Measurements from ENCODE around the gene SLC25A21. TPM values are rescaled to one million over a fixed set of nuclear protein-coding genes. Genes with fewer than 3 reads are reported as not detected.

SLC25A21 gene
- total RNA-seq, 1 experiment from 2014 or later: 7.1 TPM

DNA sequence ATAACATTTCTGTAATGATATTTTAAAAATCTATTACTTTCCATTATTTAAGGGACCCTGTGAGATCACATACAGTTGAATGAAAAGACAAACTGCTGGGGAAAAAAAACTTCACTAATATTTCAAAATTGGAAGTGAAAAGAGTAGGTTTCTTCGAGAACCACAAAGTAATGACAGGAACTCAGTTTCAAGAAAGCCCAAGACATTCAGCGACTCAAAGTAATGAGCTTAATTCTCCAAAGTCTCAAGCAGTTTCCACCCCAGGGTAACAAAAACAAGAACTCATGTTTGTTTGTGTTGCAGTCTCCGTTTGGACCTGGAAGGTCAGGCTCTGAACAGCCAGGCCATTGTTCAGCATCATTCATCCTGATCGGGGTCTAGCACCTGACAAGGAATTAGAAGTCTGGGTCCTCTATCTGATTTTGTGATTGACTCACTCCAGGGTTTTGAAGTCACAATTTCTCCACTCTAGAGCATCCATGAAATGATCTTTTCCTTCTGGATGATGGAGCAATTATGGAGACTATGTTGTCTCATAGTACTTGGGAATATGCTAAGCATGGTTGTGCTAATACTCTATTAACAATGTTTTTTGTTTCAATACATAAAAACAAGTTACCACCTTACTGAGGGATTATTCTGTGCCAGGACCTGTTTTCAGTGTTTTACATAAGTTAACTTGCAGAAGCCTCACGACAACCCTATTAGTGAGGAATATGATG lies 126.9 kb downstream of the SLC25A21 start:
- no peak overlapping the region for H3K27ac ChIP-seq (ENCODE audit: insufficient read length, low read depth, low read length)
- Mint-ChIP-seq H3K9me3 (no peaks in the 10 kb centered on the region), H3K36me3 (ENCODE audit: insufficient read depth in 1 of 3, low read depth in 3 of 3) (no peaks in the 10 kb centered on the region), H3K27me3 (ENCODE audit: low read depth) (no peaks in the 10 kb centered on the region), H3K27ac (no peak overlapping the region), H3K4me3 (no peak overlapping the region), H3K4me1 (no peaks in the 10 kb centered on the region)
- no peaks in the 10 kb centered on the region for H3K4me1 ChIP-seq (ENCODE audit: insufficient read depth, low read length)
- H3K9ac ChIP-seq (ENCODE audit: extremely low read depth, insufficient read length, low read length): no peak overlapping the region
- no peak overlapping the region for H2BK15ac ChIP-seq (ENCODE audit: low read depth, low read length)
- no peaks in the 10 kb centered on the region for H3K23me2 ChIP-seq (ENCODE audit: insufficient read length, low read depth, low read length, poor library complexity, severe bottlenecking)
- H3K79me2 ChIP-seq (ENCODE audit: insufficient read depth, low read length): no peaks in the 10 kb centered on the region
- H3K14ac ChIP-seq (ENCODE audit: insufficient read depth, low read length): no peak overlapping the region
- DNase-seq: no peak
- no peak overlapping the region for H2BK120ac ChIP-seq (ENCODE audit: low read depth, low read length, poor library complexity, severe bottlenecking)
- no peaks in the 10 kb centered on the region for H3K9me3 ChIP-seq (ENCODE audit: control insufficient read depth, low read depth, low read length)
- no peak overlapping the region for H2BK20ac ChIP-seq (ENCODE audit: low read depth, low read length, poor library complexity, severe bottlenecking)
- H2AK5ac ChIP-seq (ENCODE audit: insufficient read length, low read length): no peak overlapping the region
- H2AFZ ChIP-seq (ENCODE audit: low read length): no peak overlapping the region
- no peak overlapping the region for H3K23ac ChIP-seq (ENCODE audit: insufficient read length, low read depth, low read length)
- WGBS (ENCODE audit: extremely low coverage, insufficient read length, low lambda C conversion rate): no CpG with 5 or more reads among the region's 5 CpGs
- no peak overlapping the region for H2BK12ac ChIP-seq (ENCODE audit: insufficient read length, low read depth, low read length)
- H4K20me1 ChIP-seq (ENCODE audit: control insufficient read depth, insufficient read depth, insufficient read length): no peaks in the 10 kb centered on the region
- no peak overlapping the region for H2BK5ac ChIP-seq (ENCODE audit: insufficient read length, low read length)
- H3T11ph ChIP-seq (ENCODE audit: low read length): no peak overlapping the region
- H3K27me3 ChIP-seq (ENCODE audit: insufficient read depth, low read length): no peaks in the 10 kb centered on the region
- no peak overlapping the region for H4K5ac ChIP-seq (ENCODE audit: insufficient read length, low read depth, low read length)
- no peak overlapping the region for H3K4ac ChIP-seq (ENCODE audit: low read depth, low read length)
- H4K91ac ChIP-seq (ENCODE audit: insufficient read length, low read depth, low read length): no peak overlapping the region
- H4K8ac ChIP-seq (replicated peaks; ENCODE audit: insufficient read length, low read depth, low read length): no peak overlapping the region
- H3K56ac ChIP-seq (ENCODE audit: insufficient read length, low read depth, low read length): no peak overlapping the region
- no peak overlapping the region for H3K18ac ChIP-seq (ENCODE audit: insufficient read length, low read depth, low read length)
- H3K4me2 ChIP-seq (ENCODE audit: insufficient read depth, insufficient read length, low read length): no peak overlapping the region
- TF ChIP-seq, protein P1, sequence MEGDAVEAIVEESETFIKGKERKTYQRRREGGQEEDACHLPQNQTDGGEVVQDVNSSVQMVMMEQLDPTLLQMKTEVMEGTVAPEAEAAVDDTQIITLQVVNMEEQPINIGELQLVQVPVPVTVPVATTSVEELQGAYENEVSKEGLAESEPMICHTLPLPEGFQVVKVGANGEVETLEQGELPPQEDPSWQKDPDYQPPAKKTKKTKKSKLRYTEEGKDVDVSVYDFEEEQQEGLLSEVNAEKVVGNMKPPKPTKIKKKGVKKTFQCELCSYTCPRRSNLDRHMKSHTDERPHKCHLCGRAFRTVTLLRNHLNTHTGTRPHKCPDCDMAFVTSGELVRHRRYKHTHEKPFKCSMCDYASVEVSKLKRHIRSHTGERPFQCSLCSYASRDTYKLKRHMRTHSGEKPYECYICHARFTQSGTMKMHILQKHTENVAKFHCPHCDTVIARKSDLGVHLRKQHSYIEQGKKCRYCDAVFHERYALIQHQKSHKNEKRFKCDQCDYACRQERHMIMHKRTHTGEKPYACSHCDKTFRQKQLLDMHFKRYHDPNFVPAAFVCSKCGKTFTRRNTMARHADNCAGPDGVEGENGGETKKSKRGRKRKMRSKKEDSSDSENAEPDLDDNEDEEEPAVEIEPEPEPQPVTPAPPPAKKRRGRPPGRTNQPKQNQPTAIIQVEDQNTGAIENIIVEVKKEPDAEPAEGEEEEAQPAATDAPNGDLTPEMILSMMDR (conservative IDR thresholded peaks at IDR 0.05): no peak
- no peaks in the 10 kb centered on the region for H3K79me1 ChIP-seq (ENCODE audit: insufficient read depth, low read depth, low read length, poor library complexity, severe bottlenecking)

Data from H9 (cell line).